Ishikawa (cell line): ENCODE measurements around the gene CDK9.

Experiments used
- CEBPB ChIP-seq: IDR thresholded peaks from 2 replicates; pipeline ENCODE4 v1.6.1; 2012
- CREB1 ChIP-seq: IDR thresholded peaks from 2 replicates; pipeline ENCODE4 v1.6.1; 2012; ENCODE audit warnings: low read depth
- EP300 ChIP-seq: IDR thresholded peaks from 2 replicates; pipeline ENCODE4 v1.6.1; 2012; ENCODE audit warnings: borderline replicate concordance
- NFIC ChIP-seq: IDR thresholded peaks from 2 replicates; pipeline ENCODE4 v1.6.1; 2012
- RAD21 ChIP-seq: IDR thresholded peaks from 2 replicates; pipeline ENCODE4 v1.6.1; 2012; ENCODE audit warnings: low read depth
- TAF1 ChIP-seq: IDR thresholded peaks from 2 replicates; pipeline ENCODE4 v1.6.1; 2012; ENCODE audit warnings: low read depth, mild to moderate bottlenecking
- TCF12 ChIP-seq: IDR thresholded peaks from 2 replicates; pipeline ENCODE4 v1.6.1; 2012; ENCODE audit warnings: low read depth
- TEAD4 ChIP-seq: IDR thresholded peaks from 2 replicates; pipeline ENCODE4 v1.6.1; 2012
- YY1 ChIP-seq: IDR thresholded peaks from 2 replicates; pipeline ENCODE4 v1.6.1; 2012; ENCODE audit warnings: low read depth
- TF ChIP-seq, protein P1 (sequence below): IDR thresholded peaks from 2 replicates; pipeline ENCODE4 v1.6.1; 2012
- TF ChIP-seq, protein P2 (sequence below): IDR thresholded peaks from 2 replicates; pipeline ENCODE4 v1.6.1; 2012; ENCODE audit warnings: low read depth, mild to moderate bottlenecking

DNA sequence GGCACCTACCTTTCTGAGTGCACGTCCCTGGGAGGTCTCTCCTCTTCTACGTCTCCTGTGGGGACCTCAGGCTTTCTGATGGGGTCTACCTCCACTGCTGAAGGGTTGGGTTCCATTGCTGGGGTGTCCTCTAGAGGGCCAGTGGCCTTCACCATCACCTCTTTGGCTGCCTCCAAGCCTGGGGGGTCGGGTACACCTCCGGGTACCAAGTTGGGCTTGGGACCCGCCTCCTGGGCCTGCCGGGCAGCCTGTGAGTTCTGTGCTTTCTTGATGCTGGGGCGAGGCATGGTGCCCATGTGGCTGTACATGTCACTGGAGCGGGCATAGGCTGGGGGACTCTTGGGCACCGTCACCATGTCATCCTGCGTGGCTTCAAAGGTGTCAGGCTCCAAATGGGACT, 11.9 kb upstream of the CDK9 start:
- TF ChIP-seq RAD21, result no peak
- TF ChIP-seq TCF12, result no peak
- TF ChIP-seq, protein P1, sequence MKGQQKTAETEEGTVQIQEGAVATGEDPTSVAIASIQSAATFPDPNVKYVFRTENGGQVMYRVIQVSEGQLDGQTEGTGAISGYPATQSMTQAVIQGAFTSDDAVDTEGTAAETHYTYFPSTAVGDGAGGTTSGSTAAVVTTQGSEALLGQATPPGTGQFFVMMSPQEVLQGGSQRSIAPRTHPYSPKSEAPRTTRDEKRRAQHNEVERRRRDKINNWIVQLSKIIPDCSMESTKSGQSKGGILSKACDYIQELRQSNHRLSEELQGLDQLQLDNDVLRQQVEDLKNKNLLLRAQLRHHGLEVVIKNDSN, result no peak
- TF ChIP-seq CEBPB, result no peak
- no peak for TF ChIP-seq YY1
- no peak for TF ChIP-seq CREB1
- TF ChIP-seq TAF1, result no peak
- no peak for TF ChIP-seq NFIC
- TF ChIP-seq EP300, result no peak
- TF ChIP-seq, protein P2, sequence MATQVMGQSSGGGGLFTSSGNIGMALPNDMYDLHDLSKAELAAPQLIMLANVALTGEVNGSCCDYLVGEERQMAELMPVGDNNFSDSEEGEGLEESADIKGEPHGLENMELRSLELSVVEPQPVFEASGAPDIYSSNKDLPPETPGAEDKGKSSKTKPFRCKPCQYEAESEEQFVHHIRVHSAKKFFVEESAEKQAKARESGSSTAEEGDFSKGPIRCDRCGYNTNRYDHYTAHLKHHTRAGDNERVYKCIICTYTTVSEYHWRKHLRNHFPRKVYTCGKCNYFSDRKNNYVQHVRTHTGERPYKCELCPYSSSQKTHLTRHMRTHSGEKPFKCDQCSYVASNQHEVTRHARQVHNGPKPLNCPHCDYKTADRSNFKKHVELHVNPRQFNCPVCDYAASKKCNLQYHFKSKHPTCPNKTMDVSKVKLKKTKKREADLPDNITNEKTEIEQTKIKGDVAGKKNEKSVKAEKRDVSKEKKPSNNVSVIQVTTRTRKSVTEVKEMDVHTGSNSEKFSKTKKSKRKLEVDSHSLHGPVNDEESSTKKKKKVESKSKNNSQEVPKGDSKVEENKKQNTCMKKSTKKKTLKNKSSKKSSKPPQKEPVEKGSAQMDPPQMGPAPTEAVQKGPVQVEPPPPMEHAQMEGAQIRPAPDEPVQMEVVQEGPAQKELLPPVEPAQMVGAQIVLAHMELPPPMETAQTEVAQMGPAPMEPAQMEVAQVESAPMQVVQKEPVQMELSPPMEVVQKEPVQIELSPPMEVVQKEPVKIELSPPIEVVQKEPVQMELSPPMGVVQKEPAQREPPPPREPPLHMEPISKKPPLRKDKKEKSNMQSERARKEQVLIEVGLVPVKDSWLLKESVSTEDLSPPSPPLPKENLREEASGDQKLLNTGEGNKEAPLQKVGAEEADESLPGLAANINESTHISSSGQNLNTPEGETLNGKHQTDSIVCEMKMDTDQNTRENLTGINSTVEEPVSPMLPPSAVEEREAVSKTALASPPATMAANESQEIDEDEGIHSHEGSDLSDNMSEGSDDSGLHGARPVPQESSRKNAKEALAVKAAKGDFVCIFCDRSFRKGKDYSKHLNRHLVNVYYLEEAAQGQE, result no peak
- no peak for TF ChIP-seq TEAD4
